Measurements from ENCODE around the gene FUZ. TPM values are rescaled to one million over a fixed set of nuclear protein-coding genes. Genes with fewer than 3 reads are reported as not detected.

The FUZ gene
- total and polyA plus RNA-seq, 2 of the 8 experiments (the other 6 are each of a cell fraction or from before 2014, with no cell fraction given), result 28.4 to 33.9 TPM

GRCh38 chr19:49837425-49837824 lies 24.3 kb upstream of the FUZ start:
- H2BK12ac ChIP-seq (ENCODE audit: low read depth, low read length), result no peak overlapping the region
- no peaks in the 10 kb centered on the region for H3K4me1 ChIP-seq (replicated peaks in 1 of 4; ENCODE audit: control insufficient read depth in 3 of 4, insufficient read depth in 4 of 4, low read length in 3 of 4)
- no peak overlapping the region for H3K14ac ChIP-seq (ENCODE audit: insufficient read length)
- H4K91ac ChIP-seq (replicated peaks; ENCODE audit: insufficient read length, low read length), result no peak overlapping the region
- TF ChIP-seq RFX5 (IDR thresholded peaks at IDR 0.05; ENCODE audit: borderline replicate concordance, low read depth, low read length), result no peak
- no peak for TF ChIP-seq HDAC2 (IDR thresholded peaks at IDR 0.05; ENCODE audit: borderline replicate concordance in 1 of 2, low read depth in 2 of 2, low read length in 2 of 2)
- TF ChIP-seq TCF12 (IDR thresholded peaks at IDR 0.05; ENCODE audit: low read depth, low read length), result no peak
- TF ChIP-seq ASH2L (IDR thresholded peaks at IDR 0.05; ENCODE audit: low read length), result no peak
- TF ChIP-seq KDM5A (IDR thresholded peaks at IDR 0.05; ENCODE audit: low read length), result no peak
- no peak for TF ChIP-seq KDM1A (IDR thresholded peaks at IDR 0.05; ENCODE audit: borderline replicate concordance, low read length)
- no peak overlapping the region for H3K4ac ChIP-seq (replicated peaks; ENCODE audit: insufficient read length, low read depth, low read length)
- H3K36me3 ChIP-seq (ENCODE audit: control insufficient read depth in 2 of 4, insufficient read depth in 4 of 4, low read length in 3 of 4), result peaks cover 9 to 37% (median 24%) of the 10 kb centered on the region in 4 experiments; a peak in 6 of 8 replicates
- H2AFZ ChIP-seq (ENCODE audit: low read length), result no peak overlapping the region
- H2AK5ac ChIP-seq (ENCODE audit: low read depth, low read length), result no peak overlapping the region
- no peak overlapping the region for H2BK15ac ChIP-seq (ENCODE audit: low read length)
- H3K79me1 ChIP-seq (ENCODE audit: low read depth, low read length), result no peaks in the 10 kb centered on the region
- no peak overlapping the region for H3K4me2 ChIP-seq (ENCODE audit: insufficient read depth in 1 of 2, low read depth in 2 of 2, low read length in 2 of 2)
- FAIRE-seq, result no peak
- 87% methylated on average over 9 of the region's 9 CpGs; no CpG with 5 or more reads in 1 of the 2 experiments for WGBS, 2 experiments (ENCODE audit: extremely low coverage in 1 of 2, insufficient coverage in 1 of 2, insufficient read length in 1 of 2, insufficient replicate concordance in 2 of 2, low coverage in 1 of 2, low lambda C conversion rate in 2 of 2, missing lambda C conversion rate in 1 of 2)
- ChIA-PET POLR2A (ENCODE audit: partially characterized antibody) (interaction anchor here (0.9 to 2.3 kb wide), 8 partner anchors 9 to 23 kb away, joined by 3 to 7 read pairs (median 4); no protein-coding TSS in a partner anchor), CTCF (ENCODE audit: partially characterized antibody) (interaction anchor here (0.9 to 1.3 kb wide), 3 partner anchors 9 to 26 kb away, joined by 3 to 4 read pairs (median 4); no protein-coding TSS in a partner anchor)
- peaks cover 1 to 5% of the 10 kb centered on the region in 2 experiments for H4K20me1 ChIP-seq (replicated peaks in 1 of 2; ENCODE audit: control insufficient read depth in 1 of 2, insufficient read depth in 2 of 2, low read length in 2 of 2)
- H2BK20ac ChIP-seq (ENCODE audit: low read length), result no peak overlapping the region
- H3K27ac ChIP-seq (ENCODE audit: low read depth, low read length), result no peak overlapping the region
- no peak overlapping the region for H3K23ac ChIP-seq (ENCODE audit: insufficient read length)
- H3K79me2 ChIP-seq (ENCODE audit: control insufficient read depth in 1 of 2, insufficient read depth in 2 of 2, low read length in 2 of 2), result no peaks in the 10 kb centered on the region
- no peaks in the 10 kb centered on the region for H3K27me3 ChIP-seq (replicated peaks in 1 of 4; ENCODE audit: control insufficient read depth in 3 of 4, extremely low read depth in 1 of 4, insufficient read depth in 3 of 4, low read length in 3 of 4)
- H2BK5ac ChIP-seq (ENCODE audit: low read depth, low read length), result no peak overlapping the region
- H3K9ac ChIP-seq (replicated peaks in 1 of 4; ENCODE audit: extremely low read depth in 1 of 4, low read depth in 3 of 4, low read length in 3 of 4), result no peak overlapping the region
- no peak for DNase-seq (ENCODE audit: low read depth in 1 of 2, low spot score in 2 of 2)
- no peak overlapping the region for H3K56ac ChIP-seq (replicated peaks; ENCODE audit: insufficient read length, low read depth, low read length)
- H3K4me3 ChIP-seq (ENCODE audit: extremely low read depth in 1 of 4, insufficient read depth in 2 of 4, low read depth in 3 of 4, low read length in 4 of 4), result no peak overlapping the region
- no peak overlapping the region for H2BK120ac ChIP-seq (replicated peaks; ENCODE audit: low read depth, low read length)
- H3K18ac ChIP-seq (ENCODE audit: extremely low read depth, low read length), result no peak overlapping the region
- H4K5ac ChIP-seq (ENCODE audit: insufficient read length, low read depth, low read length), result no peak overlapping the region
- H4K8ac ChIP-seq (ENCODE audit: extremely low read depth, insufficient read depth, low read length), result no peak overlapping the region; the same call in 1 of the 2 replicates
- no peaks in the 10 kb centered on the region for H3K23me2 ChIP-seq (ENCODE audit: low read depth, low read length)
- H3K9me3 ChIP-seq (ENCODE audit: insufficient read depth in 2 of 2, low read depth in 1 of 2, low read length in 1 of 2), result no peaks in the 10 kb centered on the region

All from H1 (cell line).